SK-N-SH (cell line): ENCODE results near the gene GNAI1.

ENCODE experiments used
- CHD2 ChIP-seq: fragments of 150-350 bp; IDR thresholded peaks from 2 replicates; pipeline ENCODE4 v1.6.1; 2018; ENCODE audit warnings: low read length; ENCODE audit not compliant: partially characterized antibody
- EZH2phosphoT487 ChIP-seq: fragments of 200-600 bp; sonication (generic); IDR thresholded peaks from 2 replicates; pipeline ENCODE4 v1.6.1; 2017; ENCODE audit warnings: low read depth, mixed run types, mild to moderate bottlenecking, antibody characterized with exemption, moderate library complexity, borderline replicate concordance
- FOXJ3 ChIP-seq: sonication (generic); formaldehyde crosslinking; IDR thresholded peaks from 2 replicates; pipeline ENCODE4 v1.5.1; 2020; ENCODE audit warnings: mild to moderate bottlenecking, missing genetic modification reagents
- IRF3 ChIP-seq: fragments of 150-350 bp; IDR thresholded peaks from 2 replicates; pipeline ENCODE4 v1.6.1; 2016; ENCODE audit warnings: mild to moderate bottlenecking, low read depth, low read length
- MAX ChIP-seq: IDR thresholded peaks from 2 replicates; pipeline ENCODE4 v1.4.0; 2012; ENCODE audit warnings: low read depth
- MXI1 ChIP-seq: IDR thresholded peaks from 2 replicates; pipeline ENCODE4 v1.6.1; 2012; ENCODE audit warnings: mild to moderate bottlenecking, low read depth, low read length, improper control_type of control experiment
- NFIC ChIP-seq: IDR thresholded peaks from 2 replicates; pipeline ENCODE4 v1.4.0; 2012; ENCODE audit warnings: borderline replicate concordance
- NRF1 ChIP-seq: IDR thresholded peaks from 2 replicates; pipeline ENCODE4 v1.6.1; 2012; ENCODE audit warnings: low read depth, mild to moderate bottlenecking, low read length
- POLR2AphosphoS5 ChIP-seq: IDR thresholded peaks from 2 replicates; pipeline ENCODE4 v1.6.1; 2012; ENCODE audit warnings: low read depth, low read length
- RCOR1 ChIP-seq: fragments of 150-350 bp; IDR thresholded peaks from 2 replicates; pipeline ENCODE4 v1.6.1; 2017; ENCODE audit warnings: antibody characterized with exemption, low read length
- TAF1 ChIP-seq: IDR thresholded peaks from 2 replicates; pipeline ENCODE4 v1.6.1; 2012; ENCODE audit warnings: low read depth, mild to moderate bottlenecking, low read length, moderate library complexity, borderline replicate concordance
- TF ChIP-seq, protein P1 (sequence below): fragments of 200-600 bp; sonication (generic); IDR thresholded peaks from 2 replicates; pipeline ENCODE4 v1.6.1; 2017; ENCODE audit warnings: antibody characterized with exemption, mild to moderate bottlenecking, moderate library complexity
- TF ChIP-seq, protein P2 (sequence below): IDR thresholded peaks from 2 replicates; pipeline ENCODE4; 2012
- TF ChIP-seq, protein P3 (sequence below): IDR thresholded peaks from 2 replicates; pipeline ENCODE4 v1.6.1; 2012; ENCODE audit warnings: mild to moderate bottlenecking, low read depth, low read length, moderate library complexity

DNA sequence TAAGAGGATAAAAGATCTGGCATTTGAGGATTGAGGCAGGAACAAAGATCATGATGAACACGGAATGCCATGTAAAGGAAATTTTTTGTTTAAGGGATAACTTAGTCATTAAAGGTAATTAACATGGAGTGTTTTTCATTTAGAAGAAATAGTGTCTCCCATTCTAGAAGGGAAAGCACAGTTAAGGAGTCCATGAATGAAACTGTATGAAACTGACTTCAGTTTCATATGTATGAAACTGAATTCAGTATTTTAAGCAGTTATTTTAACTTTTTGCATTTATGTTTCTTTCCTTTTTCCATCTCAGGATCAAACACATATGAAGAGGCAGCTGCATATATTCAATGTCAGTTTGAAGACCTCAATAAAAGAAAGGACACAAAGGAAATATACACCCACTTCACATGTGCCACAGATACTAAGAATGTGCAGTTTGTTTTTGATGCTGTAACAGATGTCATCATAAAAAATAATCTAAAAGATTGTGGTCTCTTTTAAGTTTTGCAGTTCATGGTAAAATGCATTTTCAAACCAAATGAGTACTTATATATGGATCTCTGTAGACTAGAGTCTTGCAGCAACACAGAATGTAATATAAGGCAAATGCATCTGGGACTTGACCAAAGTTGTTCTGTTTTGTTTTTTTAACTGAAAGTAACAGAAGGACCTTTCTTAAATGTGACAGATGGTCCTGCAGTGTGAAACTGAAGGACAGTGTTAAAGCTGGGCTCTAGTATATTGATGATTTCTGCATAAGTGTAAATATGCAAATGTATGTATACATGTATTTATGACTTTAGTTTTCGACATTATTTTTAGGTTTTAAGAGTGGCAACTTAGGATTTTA, 82.6 kb downstream of the GNAI1 start:
- no peak for TF ChIP-seq EZH2phosphoT487
- no peak for TF ChIP-seq POLR2AphosphoS5
- no peak for TF ChIP-seq MXI1
- TF ChIP-seq, protein P1, sequence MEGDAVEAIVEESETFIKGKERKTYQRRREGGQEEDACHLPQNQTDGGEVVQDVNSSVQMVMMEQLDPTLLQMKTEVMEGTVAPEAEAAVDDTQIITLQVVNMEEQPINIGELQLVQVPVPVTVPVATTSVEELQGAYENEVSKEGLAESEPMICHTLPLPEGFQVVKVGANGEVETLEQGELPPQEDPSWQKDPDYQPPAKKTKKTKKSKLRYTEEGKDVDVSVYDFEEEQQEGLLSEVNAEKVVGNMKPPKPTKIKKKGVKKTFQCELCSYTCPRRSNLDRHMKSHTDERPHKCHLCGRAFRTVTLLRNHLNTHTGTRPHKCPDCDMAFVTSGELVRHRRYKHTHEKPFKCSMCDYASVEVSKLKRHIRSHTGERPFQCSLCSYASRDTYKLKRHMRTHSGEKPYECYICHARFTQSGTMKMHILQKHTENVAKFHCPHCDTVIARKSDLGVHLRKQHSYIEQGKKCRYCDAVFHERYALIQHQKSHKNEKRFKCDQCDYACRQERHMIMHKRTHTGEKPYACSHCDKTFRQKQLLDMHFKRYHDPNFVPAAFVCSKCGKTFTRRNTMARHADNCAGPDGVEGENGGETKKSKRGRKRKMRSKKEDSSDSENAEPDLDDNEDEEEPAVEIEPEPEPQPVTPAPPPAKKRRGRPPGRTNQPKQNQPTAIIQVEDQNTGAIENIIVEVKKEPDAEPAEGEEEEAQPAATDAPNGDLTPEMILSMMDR: no peak
- TF ChIP-seq CHD2: no peak
- no peak for TF ChIP-seq NFIC
- TF ChIP-seq TAF1: no peak
- TF ChIP-seq, protein P2, sequence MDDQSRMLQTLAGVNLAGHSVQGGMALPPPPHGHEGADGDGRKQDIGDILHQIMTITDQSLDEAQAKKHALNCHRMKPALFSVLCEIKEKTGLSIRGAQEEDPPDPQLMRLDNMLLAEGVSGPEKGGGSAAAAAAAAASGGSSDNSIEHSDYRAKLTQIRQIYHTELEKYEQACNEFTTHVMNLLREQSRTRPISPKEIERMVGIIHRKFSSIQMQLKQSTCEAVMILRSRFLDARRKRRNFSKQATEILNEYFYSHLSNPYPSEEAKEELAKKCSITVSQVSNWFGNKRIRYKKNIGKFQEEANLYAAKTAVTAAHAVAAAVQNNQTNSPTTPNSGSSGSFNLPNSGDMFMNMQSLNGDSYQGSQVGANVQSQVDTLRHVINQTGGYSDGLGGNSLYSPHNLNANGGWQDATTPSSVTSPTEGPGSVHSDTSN: no peak
- no peak for TF ChIP-seq NRF1
- no peak for TF ChIP-seq RCOR1
- no peak for TF ChIP-seq FOXJ3
- TF ChIP-seq, protein P3, sequence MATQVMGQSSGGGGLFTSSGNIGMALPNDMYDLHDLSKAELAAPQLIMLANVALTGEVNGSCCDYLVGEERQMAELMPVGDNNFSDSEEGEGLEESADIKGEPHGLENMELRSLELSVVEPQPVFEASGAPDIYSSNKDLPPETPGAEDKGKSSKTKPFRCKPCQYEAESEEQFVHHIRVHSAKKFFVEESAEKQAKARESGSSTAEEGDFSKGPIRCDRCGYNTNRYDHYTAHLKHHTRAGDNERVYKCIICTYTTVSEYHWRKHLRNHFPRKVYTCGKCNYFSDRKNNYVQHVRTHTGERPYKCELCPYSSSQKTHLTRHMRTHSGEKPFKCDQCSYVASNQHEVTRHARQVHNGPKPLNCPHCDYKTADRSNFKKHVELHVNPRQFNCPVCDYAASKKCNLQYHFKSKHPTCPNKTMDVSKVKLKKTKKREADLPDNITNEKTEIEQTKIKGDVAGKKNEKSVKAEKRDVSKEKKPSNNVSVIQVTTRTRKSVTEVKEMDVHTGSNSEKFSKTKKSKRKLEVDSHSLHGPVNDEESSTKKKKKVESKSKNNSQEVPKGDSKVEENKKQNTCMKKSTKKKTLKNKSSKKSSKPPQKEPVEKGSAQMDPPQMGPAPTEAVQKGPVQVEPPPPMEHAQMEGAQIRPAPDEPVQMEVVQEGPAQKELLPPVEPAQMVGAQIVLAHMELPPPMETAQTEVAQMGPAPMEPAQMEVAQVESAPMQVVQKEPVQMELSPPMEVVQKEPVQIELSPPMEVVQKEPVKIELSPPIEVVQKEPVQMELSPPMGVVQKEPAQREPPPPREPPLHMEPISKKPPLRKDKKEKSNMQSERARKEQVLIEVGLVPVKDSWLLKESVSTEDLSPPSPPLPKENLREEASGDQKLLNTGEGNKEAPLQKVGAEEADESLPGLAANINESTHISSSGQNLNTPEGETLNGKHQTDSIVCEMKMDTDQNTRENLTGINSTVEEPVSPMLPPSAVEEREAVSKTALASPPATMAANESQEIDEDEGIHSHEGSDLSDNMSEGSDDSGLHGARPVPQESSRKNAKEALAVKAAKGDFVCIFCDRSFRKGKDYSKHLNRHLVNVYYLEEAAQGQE: no peak
- TF ChIP-seq MAX: no peak
- TF ChIP-seq IRF3: no peak
